Activated CD4-positive, alpha-beta T cell treated with anti-CD3 and anti-CD28 coated beads, Interleukin-10, Interleukin-2, amounts not matched to agents 100 ng/mL and 50 ng/mL, durations not matched to agents 16 hours and 8 hours (primary cell): ENCODE data around the gene COL5A1.
"Not testable (repeated sequence)": the region's sequence is repeated elsewhere in the genome, so short reads cannot be mapped to it uniquely, and the experiment has no call there.

Experiments
- DNase-seq: peaks from one replicate; pipeline ENCODE4 v3.0.0-alpha.2; 2020

COL5A1 gene

GRCh38 chr9:134694714-134695113 is 53.1 kb downstream of the COL5A1 start:
- no peak for DNase-seq

- DNase-seq, result no peak
Observed at GRCh38 chr9:134695144-134695543, 53.5 kb downstream of the COL5A1 start.

- DNase-seq, result no peak
Observed at GRCh38 chr9:134696433-134696832, 54.8 kb downstream of the COL5A1 start.

GRCh38 chr9:134698111-134698510 is 56.5 kb downstream of the COL5A1 start:
- no peak for DNase-seq

GRCh38 chr9:134698587-134699342 is 57.2 kb downstream of the COL5A1 start:
- peak; percentile 63 for DNase-seq

GRCh38 chr9:134699343-134699740 is 57.7 kb downstream of the COL5A1 start:
- no peak for DNase-seq

- DNase-seq, result no peak
Observed at GRCh38 chr9:134700636-134701350, 59.2 kb downstream of the COL5A1 start.

GRCh38 chr9:134701581-134702259 is 60.1 kb downstream of the COL5A1 start:
- DNase-seq, result no peak

- DNase-seq, result no peak
Observed at GRCh38 chr9:134702291-134702690, 60.7 kb downstream of the COL5A1 start.

- not testable (repeated sequence) for DNase-seq
Observed at GRCh38 chr9:134703730-134704114, 62.1 kb downstream of the COL5A1 start.

GRCh38 chr9:134704498-134704897 is 62.9 kb downstream of the COL5A1 start:
- DNase-seq, result no peak

GRCh38 chr9:134705786-134706185 is 64.2 kb downstream of the COL5A1 start:
- DNase-seq, result no peak

- DNase-seq, result no peak
Observed at GRCh38 chr9:134706522-134706921, 64.9 kb downstream of the COL5A1 start.

GRCh38 chr9:134707031-134707680 is 65.6 kb downstream of the COL5A1 start:
- DNase-seq, result no peak

- DNase-seq, result no peak
Observed at GRCh38 chr9:134707731-134708671, 66.4 kb downstream of the COL5A1 start.

GRCh38 chr9:134708672-134709038 is 67.1 kb downstream of the COL5A1 start:
- no peak for DNase-seq

GRCh38 chr9:134709512-134710270 is 68.1 kb downstream of the COL5A1 start:
- no peak for DNase-seq

- DNase-seq, result no peak
Observed at GRCh38 chr9:134710271-134710540, 68.6 kb downstream of the COL5A1 start.

- DNase-seq, result no peak
Observed at GRCh38 chr9:134710901-134711300, 69.3 kb downstream of the COL5A1 start.

GRCh38 chr9:134712243-134712642 is 70.6 kb downstream of the COL5A1 start:
- no peak for DNase-seq

- DNase-seq, result no peak
Observed at GRCh38 chr9:134712926-134713325, 71.3 kb downstream of the COL5A1 start.

- DNase-seq, result not testable (repeated sequence)
Observed at GRCh38 chr9:134715536-134715935, 73.9 kb downstream of the COL5A1 start.
